CD4-positive, alpha-beta T cell (primary cell): ENCODE data around the gene TRABD2B. TPM values are rescaled to one million over a fixed set of nuclear protein-coding genes. Genes with fewer than 3 reads are reported as not detected.

Source experiments
- ATAC-seq: fragments of 200-7000 bp; cut with Tn5 transposase; one replicate; pipeline ENCODE4 v1.10.0; 2022; ENCODE audit warnings: mild to moderate bottlenecking; ENCODE audit not compliant: poor library complexity
- CTCF ChIA-PET: fragments of 350-600 bp; sonication (Branson Sonifier 250); formaldehyde crosslinking; loops from one replicate; lab custom pipeline; 2021; ENCODE audit warnings: antibody characterized with exemption, inconsistent platforms; lab: Charles Lee
- POLR2A ChIA-PET: fragments of 350-600 bp; sonication (Branson Sonifier 250); formaldehyde crosslinking; loops from one replicate; lab custom pipeline; 2021; ENCODE audit warnings: antibody characterized with exemption, inconsistent platforms; lab: Charles Lee
- DNase-seq, 14 experiments: peaks; one replicate each; pipeline ENCODE4 v3.0.0-alpha.2; 2013 to 2020; ENCODE audit warnings: mixed read lengths in 2 of 14
- H3K27ac ChIP-seq, 2 donors: one replicate each; pipeline versions ENCODE4 v1.5.1 to v1.7.0; 2013; ENCODE audit warnings: low read length in 2 of 2, low read depth in 1 of 2, mild to moderate bottlenecking in 1 of 2
- H3K27me3 ChIP-seq, 2 experiments: 1 replicate in 1 of 2; 2 replicates in 1 of 2; pipeline versions ENCODE4 v1.6.1 to v1.7.0; 2013; ENCODE audit warnings: low read length in 2 of 2, control low read depth in 1 of 2, mild to moderate bottlenecking in 1 of 2, moderate library complexity in 1 of 2; ENCODE audit not compliant: insufficient read depth in 2 of 2, control insufficient read depth in 1 of 2
- H3K36me3 ChIP-seq: one replicate; pipeline ENCODE4 v1.6.1; 2013; ENCODE audit warnings: low read length, control low read depth; ENCODE audit not compliant: insufficient read depth
- H3K4me1 ChIP-seq: one replicate; pipeline ENCODE4 v1.6.1; 2013; ENCODE audit warnings: low read length, control low read depth; ENCODE audit not compliant: insufficient read depth
- H3K4me3 ChIP-seq: one replicate; pipeline ENCODE4 v1.5.1; 2013; ENCODE audit warnings: mild to moderate bottlenecking, low read length, moderate library complexity
- H3K9me3 ChIP-seq, 2 experiments: 1 replicate in 1 of 2; 2 replicates in 1 of 2; pipeline versions ENCODE4 v1.6.1 to v1.7.0; 2013; ENCODE audit warnings: low read length in 2 of 2, mild to moderate bottlenecking in 2 of 2, control low read depth in 1 of 2, moderate library complexity in 1 of 2; ENCODE audit not compliant: control insufficient read depth in 1 of 2, insufficient read depth in 1 of 2
- H3K27ac Mint-ChIP-seq: one replicate; pipeline ENCODE4 v1.8.0; 2020; ENCODE audit warnings: mixed read lengths
- H3K27me3 Mint-ChIP-seq: one replicate; pipeline ENCODE4 v1.8.0; 2021; ENCODE audit warnings: mixed read lengths
- H3K36me3 Mint-ChIP-seq: one replicate; pipeline ENCODE4 v1.8.0; 2021; ENCODE audit warnings: low read depth, mixed read lengths
- H3K4me1 Mint-ChIP-seq: one replicate; pipeline ENCODE4 v1.8.0; 2021; ENCODE audit warnings: low read depth, mixed read lengths
- H3K4me3 Mint-ChIP-seq: one replicate; pipeline ENCODE4 v1.8.0; 2020; ENCODE audit warnings: mild to moderate bottlenecking, mixed read lengths
- H3K9me3 Mint-ChIP-seq: one replicate; pipeline ENCODE4 v1.8.0; 2020; ENCODE audit warnings: mixed read lengths
- intact Hi-C, 2 experiments: fragments of 100-400 bp; cut with DNase I in 1 of 2; cut with micrococcal nuclease in 1 of 2; formaldehyde crosslinking; loops; one replicate each; pipeline versions ENCODE4 v1.15.1 to v1.9.0; 2023 to 2025; cut with DNase I, micrococcal nuclease
- total RNA-seq, 174 experiments: library from RNA in 2 of 174; stranded (reverse) in 2 of 174; gene quantifications; one replicate each; pipeline ENCODE4 v1.2.3 and lab custom pipeline; 2021 to 2026
- TF ChIP-seq, protein P1 (sequence below): fragments of 200-600 bp; IDR thresholded peaks from one replicate; pipeline ENCODE4 v1.8.0; 2022; ENCODE audit warnings: antibody characterized with exemption, mild to moderate bottlenecking

Gene TRABD2B
- total RNA-seq, 2 experiments from 2014 or later: not detected

DNA sequence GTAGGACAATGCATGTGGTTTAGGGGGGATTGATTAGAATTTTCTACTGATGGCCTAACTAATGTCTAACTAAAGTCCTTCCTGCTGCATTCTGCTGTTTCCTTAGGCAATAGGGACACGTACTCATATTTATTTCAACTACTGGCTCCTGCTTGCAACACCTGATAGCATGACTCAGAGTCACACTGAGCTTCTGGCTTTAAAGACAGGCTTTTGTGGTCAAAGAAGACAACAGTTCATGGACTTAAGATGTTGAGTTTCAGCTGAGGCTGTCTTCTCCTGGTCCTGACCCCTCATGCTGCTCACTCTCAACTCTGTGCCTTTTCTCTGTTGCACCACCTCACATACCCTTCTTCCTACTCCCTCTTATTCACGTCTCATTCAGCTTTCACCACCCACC lies 29.1 kb upstream of the TRABD2B start:
- ChIA-PET POLR2A (no interaction called here), CTCF (interaction anchor here (1.1 kb wide), 1 partner anchor 29 kb away, joined by 4 read pairs; the partner anchor contains the start of gene TRABD2B)
- Mint-ChIP-seq H3K4me1 (no peaks in the 10 kb centered on the region), H3K27me3 (peaks cover 19% of the 10 kb centered on the region), H3K9me3 (no peaks in the 10 kb centered on the region), H3K27ac (no peak overlapping the region), H3K4me3 (no peak overlapping the region), H3K36me3 (no peaks in the 10 kb centered on the region)
- H3K4me1 ChIP-seq: no peaks in the 10 kb centered on the region
- no peaks in the 10 kb centered on the region for H3K36me3 ChIP-seq
- no peak overlapping the region for H3K27ac ChIP-seq
- no peaks in the 10 kb centered on the region for H3K9me3 ChIP-seq
- TF ChIP-seq, protein P1, sequence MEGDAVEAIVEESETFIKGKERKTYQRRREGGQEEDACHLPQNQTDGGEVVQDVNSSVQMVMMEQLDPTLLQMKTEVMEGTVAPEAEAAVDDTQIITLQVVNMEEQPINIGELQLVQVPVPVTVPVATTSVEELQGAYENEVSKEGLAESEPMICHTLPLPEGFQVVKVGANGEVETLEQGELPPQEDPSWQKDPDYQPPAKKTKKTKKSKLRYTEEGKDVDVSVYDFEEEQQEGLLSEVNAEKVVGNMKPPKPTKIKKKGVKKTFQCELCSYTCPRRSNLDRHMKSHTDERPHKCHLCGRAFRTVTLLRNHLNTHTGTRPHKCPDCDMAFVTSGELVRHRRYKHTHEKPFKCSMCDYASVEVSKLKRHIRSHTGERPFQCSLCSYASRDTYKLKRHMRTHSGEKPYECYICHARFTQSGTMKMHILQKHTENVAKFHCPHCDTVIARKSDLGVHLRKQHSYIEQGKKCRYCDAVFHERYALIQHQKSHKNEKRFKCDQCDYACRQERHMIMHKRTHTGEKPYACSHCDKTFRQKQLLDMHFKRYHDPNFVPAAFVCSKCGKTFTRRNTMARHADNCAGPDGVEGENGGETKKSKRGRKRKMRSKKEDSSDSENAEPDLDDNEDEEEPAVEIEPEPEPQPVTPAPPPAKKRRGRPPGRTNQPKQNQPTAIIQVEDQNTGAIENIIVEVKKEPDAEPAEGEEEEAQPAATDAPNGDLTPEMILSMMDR: no peak
- no peaks in the 10 kb centered on the region for H3K27me3 ChIP-seq
- H3K4me3 ChIP-seq: no peak overlapping the region
- no peak for DNase-seq
- intact Hi-C loops: no loop called here
- no peak for ATAC-seq

GRCh38 chr1:48025076-48025475 lies 27.9 kb upstream of the TRABD2B start:
- Mint-ChIP-seq H3K27me3 (peaks cover 25% of the 10 kb centered on the region), H3K4me1 (no peaks in the 10 kb centered on the region), H3K36me3 (no peaks in the 10 kb centered on the region), H3K9me3 (no peaks in the 10 kb centered on the region), H3K27ac (no peak overlapping the region), H3K4me3 (no peak overlapping the region)
- ATAC-seq (no peak), DNase-seq (no peak)
- Histone ChIP-seq H3K27ac (no peak overlapping the region), H3K36me3 (no peaks in the 10 kb centered on the region), H3K27me3 (no peaks in the 10 kb centered on the region), H3K9me3 (no peaks in the 10 kb centered on the region), H3K4me3 (no peak overlapping the region), H3K4me1 (no peaks in the 10 kb centered on the region)
- TF ChIP-seq, protein P1: no peak
- ChIA-PET CTCF (no interaction called here), POLR2A (no interaction called here)
- intact Hi-C loops: no loop called here

DNA sequence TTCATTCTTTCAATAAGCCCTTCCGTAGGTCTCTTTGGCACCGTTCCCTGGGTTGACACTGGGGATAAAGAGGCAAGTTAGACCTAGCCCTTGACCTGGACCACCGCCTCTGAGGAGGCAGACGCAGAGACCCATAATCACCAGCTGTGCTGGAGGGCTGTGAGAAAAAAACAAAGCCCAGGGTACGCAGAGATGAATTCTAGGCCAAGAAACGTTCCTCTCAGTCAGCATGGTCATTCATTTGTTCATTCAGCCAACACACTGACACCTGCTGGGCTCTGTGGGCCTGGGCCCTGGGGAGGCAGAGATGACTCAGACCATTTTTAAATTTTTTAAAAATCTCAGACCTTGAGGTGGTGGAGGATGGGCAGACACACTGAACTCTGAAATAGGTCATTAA lies 26.3 kb upstream of the TRABD2B start:
- Histone ChIP-seq H3K9me3 (peaks cover 0 to 5% of the 10 kb centered on the region in 2 experiments), H3K27me3 (peaks cover 0 to 2% of the 10 kb centered on the region in 2 experiments), H3K4me3 (no peak overlapping the region), H3K27ac (no peak overlapping the region), H3K4me1 (no peaks in the 10 kb centered on the region), H3K36me3 (no peaks in the 10 kb centered on the region)
- DNase-seq (no peak), ATAC-seq (no peak)
- ChIA-PET CTCF (no interaction called here), POLR2A (no interaction called here)
- Mint-ChIP-seq H3K27me3 (peaks cover 35% of the 10 kb centered on the region), H3K36me3 (no peaks in the 10 kb centered on the region), H3K9me3 (no peaks in the 10 kb centered on the region), H3K27ac (no peak overlapping the region), H3K4me3 (no peak overlapping the region), H3K4me1 (no peaks in the 10 kb centered on the region)
- TF ChIP-seq, protein P1: no peak
- intact Hi-C loops: no loop called here
